ENCODE measurements around the gene SLC6A7.
"Not testable (repeated sequence)": the region's sequence is repeated elsewhere in the genome, so short reads cannot be mapped to it uniquely, and the experiment has no call there.

Gene SLC6A7

DNA sequence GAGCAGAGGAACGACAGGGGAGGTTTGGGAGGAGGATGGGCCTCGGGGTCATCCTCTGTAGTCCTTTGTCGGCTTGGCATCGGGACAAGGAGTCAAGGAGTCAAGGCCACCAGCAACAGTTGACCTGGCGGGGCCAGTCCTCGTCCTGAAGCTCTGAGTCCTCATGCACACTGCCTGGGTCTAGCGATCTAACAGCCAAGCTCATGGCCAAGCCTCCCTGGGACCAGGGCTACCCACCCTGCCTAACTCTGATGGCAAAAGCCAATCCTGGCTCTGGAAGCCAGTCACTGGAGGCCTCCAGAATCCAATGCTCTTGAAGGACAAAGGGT lies 49.9 kb downstream of the SLC6A7 start:
- no peaks in the 10 kb centered on the region for H3K9me3 Mint-ChIP-seq
- H3K36me3 Mint-ChIP-seq (ENCODE audit: low read depth) = no peaks in the 10 kb centered on the region
- H3K27me3 Mint-ChIP-seq = no peaks in the 10 kb centered on the region
- DNase-seq = no peak
- no peaks in the 10 kb centered on the region for H3K4me1 Mint-ChIP-seq
- no peak for ATAC-seq
- no peak overlapping the region for H3K4me3 Mint-ChIP-seq
- no peak overlapping the region for H3K27ac Mint-ChIP-seq

DNA sequence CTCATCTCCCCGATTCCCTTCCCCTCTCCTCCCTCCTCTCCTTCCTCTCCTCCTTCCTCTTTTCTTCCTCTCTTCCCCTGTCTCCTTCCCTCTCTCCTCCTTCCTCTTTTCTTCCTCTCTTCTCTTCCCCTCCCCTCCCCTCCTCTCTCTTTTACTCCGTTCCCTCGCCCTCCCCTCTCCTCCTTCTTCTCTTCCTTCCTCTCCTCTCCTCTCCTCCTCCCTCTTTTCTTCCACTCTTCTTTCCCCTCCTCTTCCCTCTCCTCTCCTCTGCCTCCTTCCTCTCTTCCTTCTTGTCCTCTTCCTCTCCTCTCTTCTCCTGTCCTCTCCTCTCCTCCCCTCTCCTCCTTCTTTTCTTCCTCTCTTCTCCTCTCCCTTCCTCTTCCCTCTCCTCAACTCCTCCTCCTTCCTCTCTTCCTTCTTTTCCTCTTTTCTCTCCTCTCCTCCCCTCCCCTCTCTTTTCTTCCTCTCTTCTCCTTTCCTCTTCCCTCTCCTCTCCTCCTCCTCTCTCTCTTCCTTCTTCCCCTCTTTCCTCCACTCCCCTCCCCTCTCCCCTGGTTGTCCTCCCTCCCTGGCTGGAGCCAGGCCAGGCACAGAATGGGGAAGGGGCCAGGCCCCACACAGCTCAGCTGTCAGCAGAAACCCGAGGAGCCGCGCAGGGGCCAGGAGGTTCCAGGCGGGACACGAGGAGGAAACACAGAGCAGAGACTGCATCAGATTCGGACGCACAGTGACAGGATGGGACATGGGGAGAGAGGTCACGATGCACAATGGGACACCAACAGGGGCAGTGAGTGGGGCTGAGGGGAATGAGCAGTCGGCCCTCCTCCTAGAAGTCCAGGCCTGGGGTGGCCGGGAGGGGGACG lies 51.7 kb downstream of the SLC6A7 start:
- DNase-seq (no peak), ATAC-seq (no peak)
- Mint-ChIP-seq H3K36me3 (ENCODE audit: low read depth) (no peaks in the 10 kb centered on the region), H3K4me1 (no peaks in the 10 kb centered on the region), H3K9me3 (no peaks in the 10 kb centered on the region), H3K27me3 (no peaks in the 10 kb centered on the region), H3K4me3 (no peak overlapping the region), H3K27ac (no peak overlapping the region)

DNA sequence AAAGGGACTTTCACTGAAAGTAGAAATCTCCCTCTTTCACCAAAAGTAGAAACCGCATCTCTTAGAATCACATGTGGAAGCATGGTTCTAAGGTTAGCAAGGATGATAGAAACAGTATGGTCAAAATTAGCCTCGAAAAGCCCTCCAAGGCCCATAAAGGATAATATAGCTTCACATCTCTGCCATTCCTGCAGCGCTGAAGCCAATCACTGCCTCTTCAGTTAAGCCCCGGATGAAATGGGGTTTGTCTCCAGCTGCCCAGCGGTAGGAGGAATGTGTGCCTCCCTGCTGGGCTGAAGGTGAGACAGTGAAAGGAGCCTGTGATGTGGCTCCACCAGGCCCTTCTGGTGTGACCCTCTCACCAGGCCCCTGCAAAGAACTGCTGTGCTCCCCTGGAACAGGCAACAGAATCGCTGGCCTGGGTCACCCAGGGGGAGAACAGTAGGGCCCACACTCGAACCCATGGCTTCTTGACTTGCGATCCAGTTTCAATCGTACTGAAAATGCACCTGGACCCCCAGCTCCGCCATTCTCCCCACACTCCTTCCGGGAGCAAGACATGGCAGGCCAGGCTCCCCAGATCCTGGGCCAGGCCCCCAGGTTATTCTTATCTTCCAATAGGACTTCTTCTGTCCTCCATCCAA lies 52.5 kb downstream of the SLC6A7 start:
- Mint-ChIP-seq H3K4me1 (no peaks in the 10 kb centered on the region), H3K9me3 (no peaks in the 10 kb centered on the region), H3K27ac (no peak overlapping the region), H3K27me3 (no peaks in the 10 kb centered on the region), H3K4me3 (no peak overlapping the region), H3K36me3 (ENCODE audit: low read depth) (no peaks in the 10 kb centered on the region)
- DNase-seq (no peak), ATAC-seq (no peak)

DNA sequence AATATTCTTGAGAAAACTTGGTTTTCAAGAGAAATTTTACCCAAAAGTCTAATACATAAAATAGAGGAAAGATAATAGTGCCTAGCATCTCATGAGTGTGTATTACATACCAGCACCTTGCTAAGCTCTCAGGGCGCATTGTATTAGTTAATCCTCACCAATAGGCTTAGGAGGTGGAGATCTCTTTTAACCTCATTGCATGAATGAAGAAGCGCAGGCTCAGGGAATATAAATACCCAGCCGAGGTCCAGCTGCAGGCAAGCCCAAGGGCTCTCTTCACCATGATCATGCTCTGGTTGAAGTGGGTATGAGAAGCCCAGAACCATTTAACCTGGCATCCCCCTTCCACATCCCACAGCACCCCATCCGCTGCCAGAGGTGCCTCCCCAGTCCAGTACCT lies 53.7 kb downstream of the SLC6A7 start:
- Mint-ChIP-seq H3K4me3 (no peak overlapping the region), H3K27me3 (no peaks in the 10 kb centered on the region), H3K4me1 (no peaks in the 10 kb centered on the region), H3K27ac (no peak overlapping the region), H3K36me3 (ENCODE audit: low read depth) (no peaks in the 10 kb centered on the region), H3K9me3 (no peaks in the 10 kb centered on the region)
- no peak for DNase-seq
- ATAC-seq = no peak

DNA sequence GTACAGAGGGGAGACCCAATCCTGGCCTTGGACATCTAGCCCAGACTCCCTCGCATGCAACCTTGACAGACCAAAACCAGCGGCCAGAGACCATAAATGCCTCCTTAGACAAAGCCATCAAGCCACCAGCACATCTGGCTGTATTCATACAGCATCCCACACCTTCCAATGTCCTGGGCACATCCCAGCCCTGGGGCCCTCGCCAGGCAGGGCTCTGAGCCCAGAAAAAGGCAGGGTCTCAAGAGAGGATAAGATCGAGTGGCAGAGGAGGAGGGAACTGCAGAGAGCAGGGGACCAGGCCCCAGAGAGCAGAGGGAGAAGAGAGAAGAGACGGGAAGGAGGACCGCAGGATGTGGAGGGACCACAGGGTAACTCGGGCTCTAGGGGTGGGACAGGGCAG lies 54.3 kb downstream of the SLC6A7 start:
- H3K4me3 Mint-ChIP-seq = no peak overlapping the region
- no peak overlapping the region for H3K27ac Mint-ChIP-seq
- peak; percentile 27 for ATAC-seq
- no peaks in the 10 kb centered on the region for H3K9me3 Mint-ChIP-seq
- H3K4me1 Mint-ChIP-seq = no peaks in the 10 kb centered on the region
- no peaks in the 10 kb centered on the region for H3K36me3 Mint-ChIP-seq (ENCODE audit: low read depth)
- DNase-seq = no peak
- H3K27me3 Mint-ChIP-seq = no peaks in the 10 kb centered on the region

DNA sequence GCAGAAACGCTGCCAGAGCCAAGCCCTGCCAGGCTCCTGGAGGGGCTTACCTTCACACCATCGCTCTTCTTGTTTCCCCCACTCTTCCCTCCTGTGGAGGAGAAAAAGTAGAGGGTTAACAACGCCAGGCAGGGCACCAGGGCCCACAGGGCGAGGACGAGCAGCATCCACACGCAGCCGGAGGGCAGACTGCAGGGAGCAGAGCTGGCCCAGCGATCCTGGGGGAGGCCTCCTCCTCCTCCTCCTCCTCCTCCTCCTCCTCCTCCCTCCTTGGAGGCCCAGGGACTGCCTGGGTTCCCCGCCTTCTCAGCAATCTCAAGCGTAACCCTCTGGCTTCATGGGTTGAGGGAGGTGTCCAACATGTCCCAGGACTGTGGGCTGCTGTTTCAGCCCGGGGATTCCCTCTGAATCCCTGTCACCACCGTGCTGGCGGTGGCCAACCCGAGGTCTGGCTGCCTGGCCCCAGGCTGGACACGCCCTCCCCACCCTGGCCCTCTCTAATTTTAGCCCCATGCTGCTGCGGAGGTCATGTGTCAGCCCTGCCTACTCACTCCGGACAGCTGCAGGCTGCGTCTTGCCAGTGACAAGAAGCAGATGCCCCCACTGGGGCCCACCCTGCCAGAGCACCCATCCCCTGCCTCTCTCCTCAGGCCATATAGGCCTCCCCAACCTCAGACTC lies 55.4 kb downstream of the SLC6A7 start:
- Mint-ChIP-seq H3K27me3 (peaks cover 1% of the 10 kb centered on the region), H3K4me3 (no peak overlapping the region), H3K9me3 (no peaks in the 10 kb centered on the region), H3K4me1 (no peaks in the 10 kb centered on the region), H3K36me3 (ENCODE audit: low read depth) (no peaks in the 10 kb centered on the region), H3K27ac (no peak overlapping the region)
- DNase-seq (no peak), ATAC-seq (no peak)

DNA sequence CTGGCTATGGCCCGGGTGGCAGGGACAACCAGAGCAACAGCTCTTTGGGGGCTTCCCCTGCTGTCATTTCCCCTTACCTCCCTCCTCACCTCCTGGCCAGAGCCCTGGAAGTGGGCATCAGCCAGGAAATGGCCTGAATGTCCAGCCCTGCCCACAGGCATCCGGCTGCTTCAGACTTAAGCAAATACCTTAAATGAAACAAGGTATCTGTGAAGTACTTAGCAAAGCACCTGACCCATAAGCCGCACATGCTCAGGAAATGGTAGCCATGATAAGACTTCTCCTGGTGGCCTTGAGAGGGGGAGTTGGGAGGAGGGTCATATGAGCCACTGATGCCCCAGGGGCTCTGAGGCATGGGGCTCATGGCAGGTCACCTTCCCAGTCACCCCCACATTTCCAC lies 55.9 kb downstream of the SLC6A7 start:
- no peak overlapping the region for H3K4me3 Mint-ChIP-seq

DNA sequence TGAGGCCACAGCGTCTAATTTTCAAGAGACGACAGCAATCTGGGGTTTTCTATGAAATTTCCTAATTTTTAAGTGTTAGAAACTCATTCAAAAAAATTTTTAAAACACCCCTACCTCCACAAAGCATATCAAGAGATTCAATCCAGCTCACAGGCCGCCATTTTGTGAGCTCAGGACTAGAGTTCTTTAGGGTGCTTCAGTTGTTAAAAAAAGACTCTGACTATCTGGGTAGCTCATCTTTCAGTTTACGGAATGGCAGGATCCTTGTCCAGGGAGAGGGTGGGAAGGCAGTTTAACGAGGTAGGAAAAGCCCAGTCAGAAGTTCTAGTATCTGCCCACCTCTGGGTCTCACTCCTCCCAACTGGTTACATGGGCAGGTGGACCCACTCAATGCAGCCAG lies 56.6 kb downstream of the SLC6A7 start:
- Mint-ChIP-seq H3K36me3 (ENCODE audit: low read depth) (no peaks in the 10 kb centered on the region), H3K4me3 (no peak overlapping the region), H3K9me3 (no peaks in the 10 kb centered on the region), H3K27me3 (peaks cover 1% of the 10 kb centered on the region), H3K27ac (no peak overlapping the region), H3K4me1 (no peaks in the 10 kb centered on the region)
- no peak for ATAC-seq
- DNase-seq = no peak

More for the DNA sequence above, 55.9 kb downstream of the SLC6A7 start:
- Mint-ChIP-seq H3K27me3 (peaks cover 1% of the 10 kb centered on the region), H3K36me3 (ENCODE audit: low read depth) (no peaks in the 10 kb centered on the region), H3K27ac (no peak overlapping the region), H3K9me3 (no peaks in the 10 kb centered on the region), H3K4me1 (no peaks in the 10 kb centered on the region)
- ATAC-seq (no peak), DNase-seq (no peak)

DNA sequence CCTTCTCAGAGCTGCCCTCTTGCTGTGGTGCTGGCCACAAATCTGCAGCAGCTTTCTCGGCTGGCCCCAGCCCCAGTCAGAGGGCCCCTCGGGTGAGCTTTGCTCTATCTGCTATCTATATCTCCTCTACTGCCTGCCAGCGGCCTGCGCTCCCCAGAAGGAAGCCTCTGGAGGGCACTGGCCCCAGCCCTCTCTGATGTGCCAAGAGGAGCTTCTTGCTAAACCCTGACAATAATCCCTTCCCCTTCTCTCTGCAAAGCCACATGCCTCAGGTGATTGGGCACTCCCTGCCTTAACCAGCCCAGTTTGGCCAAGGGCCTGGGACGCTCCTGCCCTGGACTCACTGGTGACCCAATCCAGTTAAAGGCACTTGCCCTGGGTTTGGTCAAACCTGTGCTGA lies 57.0 kb downstream of the SLC6A7 start:
- no peak for ATAC-seq
- Mint-ChIP-seq H3K27me3 (peaks cover 1% of the 10 kb centered on the region), H3K4me1 (no peaks in the 10 kb centered on the region)

DNA sequence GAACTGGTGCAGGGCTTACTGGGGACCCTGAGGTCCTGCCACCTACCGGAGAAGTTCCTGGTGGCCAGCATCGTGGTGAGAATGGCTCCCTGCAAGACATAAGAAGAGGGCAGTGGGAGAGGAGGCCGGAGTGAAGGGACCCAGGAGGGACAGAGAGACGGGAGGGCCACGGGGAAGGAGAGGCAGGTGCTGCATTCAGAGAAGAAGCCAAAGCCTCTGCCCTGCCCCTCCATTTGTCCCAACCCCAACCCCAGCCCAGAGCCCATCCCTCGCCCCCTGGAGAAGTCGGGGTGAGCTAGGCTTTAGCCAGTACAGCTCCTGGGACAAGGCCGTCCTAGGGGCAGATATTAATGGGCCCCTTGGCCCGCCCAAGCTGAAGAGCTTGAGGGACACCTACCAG lies 57.9 kb downstream of the SLC6A7 start:
- Mint-ChIP-seq H3K4me1 (no peaks in the 10 kb centered on the region), H3K27me3 (peaks cover 1% of the 10 kb centered on the region), H3K9me3 (no peaks in the 10 kb centered on the region), H3K4me3 (no peak overlapping the region), H3K36me3 (ENCODE audit: low read depth) (no peaks in the 10 kb centered on the region), H3K27ac (no peak overlapping the region)
- no peak for DNase-seq
- ATAC-seq = no peak

More for the DNA sequence above, 57.0 kb downstream of the SLC6A7 start:
- no peaks in the 10 kb centered on the region for H3K36me3 Mint-ChIP-seq (ENCODE audit: low read depth)
- H3K4me3 Mint-ChIP-seq = no peak overlapping the region
- DNase-seq = no peak
- H3K9me3 Mint-ChIP-seq = no peaks in the 10 kb centered on the region
- no peak overlapping the region for H3K27ac Mint-ChIP-seq

DNA sequence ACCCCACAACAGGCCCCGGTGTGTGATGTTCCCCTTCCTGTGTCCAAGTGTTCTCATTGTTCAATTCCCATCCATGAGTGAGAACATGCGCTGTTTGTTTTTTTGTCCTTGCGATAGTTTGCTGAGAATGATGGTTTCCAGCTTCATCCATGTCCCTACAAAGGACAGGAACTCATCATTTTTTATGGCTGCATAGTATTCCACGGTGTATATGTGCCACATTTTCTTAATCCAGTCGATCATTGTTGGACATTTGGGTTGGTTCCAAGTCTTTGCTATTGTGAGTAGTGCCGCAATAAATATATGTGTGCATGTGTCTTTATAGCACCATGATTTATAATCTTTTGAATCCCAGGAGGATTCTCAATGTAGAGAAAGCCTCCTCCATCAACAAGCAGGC lies 58.6 kb downstream of the SLC6A7 start:
- not testable (repeated sequence) for DNase-seq; ATAC-seq; H3K27ac Mint-ChIP-seq; H3K4me1 Mint-ChIP-seq; H3K9me3 Mint-ChIP-seq; H3K27me3 Mint-ChIP-seq; H3K4me3 Mint-ChIP-seq; H3K36me3 Mint-ChIP-seq (ENCODE audit: low read depth)

DNA sequence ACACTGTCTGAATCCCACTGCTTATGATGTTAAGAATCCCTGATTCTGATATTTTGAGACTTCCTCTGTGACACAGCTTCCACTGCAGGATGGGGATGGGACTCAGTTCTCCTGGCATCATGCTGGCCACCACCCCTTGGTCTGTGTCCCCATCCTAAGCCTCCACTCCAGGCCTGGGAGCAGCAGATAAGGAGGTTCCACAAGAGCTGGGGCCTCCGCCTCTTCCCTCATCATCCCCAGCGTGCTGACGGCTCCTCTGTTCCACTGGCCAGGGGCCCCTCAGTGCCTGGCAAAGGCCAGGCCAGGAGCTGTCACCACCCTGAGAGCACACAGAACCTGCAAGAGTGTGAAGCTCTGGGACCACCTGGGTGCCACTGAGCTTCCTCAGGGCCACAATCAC lies 59.1 kb downstream of the SLC6A7 start:
- Mint-ChIP-seq H3K36me3 (ENCODE audit: low read depth) (no peaks in the 10 kb centered on the region), H3K27me3 (peaks cover 1% of the 10 kb centered on the region), H3K9me3 (no peaks in the 10 kb centered on the region), H3K4me3 (no peak overlapping the region), H3K27ac (no peak overlapping the region), H3K4me1 (no peaks in the 10 kb centered on the region)
- no peak for DNase-seq
- no peak for ATAC-seq

DNA sequence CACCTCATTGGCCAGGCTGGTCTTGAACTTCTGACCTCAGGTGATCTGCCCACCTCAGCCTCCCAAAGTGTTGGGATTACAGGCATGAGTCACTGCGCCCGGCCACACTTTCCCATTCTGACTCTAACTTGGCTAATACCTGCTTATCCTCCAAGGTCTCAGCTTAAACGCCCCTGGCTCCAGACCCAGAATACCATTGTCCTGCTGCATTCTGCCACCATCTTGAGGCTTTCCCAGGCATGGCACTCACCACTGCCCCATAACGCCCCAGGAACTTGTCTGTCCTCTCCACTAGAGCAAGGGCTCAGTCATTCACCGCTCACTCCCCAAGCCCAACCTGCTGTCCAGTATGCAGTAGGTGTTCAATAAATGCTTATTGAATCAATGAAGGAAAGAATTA lies 59.9 kb downstream of the SLC6A7 start:
- Mint-ChIP-seq H3K27me3 (peaks cover 1% of the 10 kb centered on the region), H3K4me3 (no peak overlapping the region), H3K9me3 (no peaks in the 10 kb centered on the region)

DNA sequence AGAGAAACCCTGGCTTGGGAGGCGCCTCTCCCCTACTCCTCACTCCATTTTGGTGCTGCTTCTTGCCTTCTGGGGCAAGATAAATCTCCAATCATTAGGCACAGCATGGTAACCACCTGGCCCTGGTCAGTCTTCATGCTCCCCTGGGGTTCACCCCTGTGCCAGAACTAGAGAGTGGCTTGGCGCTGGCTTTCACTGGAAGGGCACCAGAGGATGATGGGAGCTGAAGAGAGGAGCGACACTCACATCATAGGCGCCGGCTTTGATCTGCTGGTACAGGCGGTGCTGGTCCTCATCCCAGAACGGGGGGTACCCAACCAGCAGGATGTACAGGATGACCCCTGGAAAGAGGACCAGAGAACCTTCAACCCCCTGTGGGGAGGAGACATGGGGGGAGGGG lies 61.6 kb downstream of the SLC6A7 start:
- no peak overlapping the region for H3K27ac Mint-ChIP-seq
- no peaks in the 10 kb centered on the region for H3K36me3 Mint-ChIP-seq (ENCODE audit: low read depth)
- H3K27me3 Mint-ChIP-seq = peaks cover 1% of the 10 kb centered on the region
- ATAC-seq = no peak
- H3K4me3 Mint-ChIP-seq = no peak overlapping the region
- no peaks in the 10 kb centered on the region for H3K9me3 Mint-ChIP-seq
- DNase-seq = no peak
- H3K4me1 Mint-ChIP-seq = no peaks in the 10 kb centered on the region

More for the DNA sequence above, 59.9 kb downstream of the SLC6A7 start:
- no peaks in the 10 kb centered on the region for H3K36me3 Mint-ChIP-seq (ENCODE audit: low read depth)
- H3K27ac Mint-ChIP-seq = no peak overlapping the region
- ATAC-seq (no peak), DNase-seq (no peak)
- no peaks in the 10 kb centered on the region for H3K4me1 Mint-ChIP-seq

DNA sequence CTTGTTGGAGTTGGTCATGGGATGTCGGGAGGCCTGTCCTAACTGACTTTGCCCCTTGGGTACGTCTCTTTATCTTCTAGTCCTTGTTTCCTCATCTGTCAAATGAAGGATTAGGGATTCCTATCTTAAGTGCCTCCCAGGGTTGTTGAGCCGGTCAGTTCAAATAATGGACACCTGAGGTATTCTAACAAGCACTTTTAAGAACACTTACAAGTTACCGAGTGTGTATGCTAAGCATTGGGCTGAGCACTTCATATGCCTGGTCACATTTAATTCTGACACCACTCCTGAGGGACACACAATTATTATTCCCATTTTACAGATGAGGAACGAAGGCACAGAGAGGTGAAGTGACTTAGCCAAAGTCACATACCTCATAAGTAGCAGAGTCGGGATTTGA lies 62.6 kb downstream of the SLC6A7 start:
- Mint-ChIP-seq H3K4me3 (no peak overlapping the region), H3K4me1 (no peaks in the 10 kb centered on the region), H3K27ac (no peak overlapping the region), H3K9me3 (no peaks in the 10 kb centered on the region), H3K36me3 (ENCODE audit: low read depth) (no peaks in the 10 kb centered on the region), H3K27me3 (peaks cover 1% of the 10 kb centered on the region)
- no peak for DNase-seq
- no peak for ATAC-seq
